ENCODE data around the gene ABLIM1. TPM values are rescaled to one million over a fixed set of nuclear protein-coding genes. Genes with fewer than 3 reads are reported as not detected.

Gene ABLIM1
- total and polyA plus RNA-seq, 4 donors = 72.1 to 103 (median 95.7) TPM

GRCh38 chr10:114559636-114560035 lies 98.4 kb downstream of the ABLIM1 start:
- H3K4me1 ChIP-seq (ENCODE audit: control insufficient read depth, insufficient read depth, low read length) = no peaks in the 10 kb centered on the region
- no peak overlapping the region for H3K4me3 ChIP-seq (ENCODE audit: low read depth, low read length)
- WGBS (ENCODE audit: insufficient coverage) = no CpG with 5 or more reads among the region's 1 CpG
- H3K27me3 ChIP-seq (ENCODE audit: control insufficient read depth, insufficient read depth, low read length) = no peaks in the 10 kb centered on the region
- peaks cover 2% of the 10 kb centered on the region for H3K9me3 ChIP-seq (ENCODE audit: control insufficient read depth, insufficient read depth, low read length)
- no peaks in the 10 kb centered on the region for H3K36me3 ChIP-seq (ENCODE audit: control insufficient read depth, insufficient read depth, low read length)
- no peak overlapping the region for H3K27ac ChIP-seq (ENCODE audit: low read depth, low read length)
- DNase-seq (ENCODE audit: low read depth in 4 of 6, low spot score in 6 of 6) = no peak

GRCh38 chr10:114557854-114558253 lies 100.2 kb downstream of the ABLIM1 start:
- no peaks in the 10 kb centered on the region for H3K27me3 ChIP-seq (ENCODE audit: control insufficient read depth, insufficient read depth, low read length)
- H3K27ac ChIP-seq (ENCODE audit: low read depth, low read length) = no peak overlapping the region
- DNase-seq (ENCODE audit: low read depth in 4 of 6, low spot score in 6 of 6) = no peak
- no peaks in the 10 kb centered on the region for H3K36me3 ChIP-seq (ENCODE audit: control insufficient read depth, insufficient read depth, low read length)
- no peaks in the 10 kb centered on the region for H3K4me1 ChIP-seq (ENCODE audit: control insufficient read depth, insufficient read depth, low read length)
- 93% methylated on average over 3 of the region's 5 CpGs for WGBS (ENCODE audit: insufficient coverage)
- no peak overlapping the region for H3K4me3 ChIP-seq (ENCODE audit: low read depth, low read length)
- peaks cover 2% of the 10 kb centered on the region for H3K9me3 ChIP-seq (ENCODE audit: control insufficient read depth, insufficient read depth, low read length)

DNA sequence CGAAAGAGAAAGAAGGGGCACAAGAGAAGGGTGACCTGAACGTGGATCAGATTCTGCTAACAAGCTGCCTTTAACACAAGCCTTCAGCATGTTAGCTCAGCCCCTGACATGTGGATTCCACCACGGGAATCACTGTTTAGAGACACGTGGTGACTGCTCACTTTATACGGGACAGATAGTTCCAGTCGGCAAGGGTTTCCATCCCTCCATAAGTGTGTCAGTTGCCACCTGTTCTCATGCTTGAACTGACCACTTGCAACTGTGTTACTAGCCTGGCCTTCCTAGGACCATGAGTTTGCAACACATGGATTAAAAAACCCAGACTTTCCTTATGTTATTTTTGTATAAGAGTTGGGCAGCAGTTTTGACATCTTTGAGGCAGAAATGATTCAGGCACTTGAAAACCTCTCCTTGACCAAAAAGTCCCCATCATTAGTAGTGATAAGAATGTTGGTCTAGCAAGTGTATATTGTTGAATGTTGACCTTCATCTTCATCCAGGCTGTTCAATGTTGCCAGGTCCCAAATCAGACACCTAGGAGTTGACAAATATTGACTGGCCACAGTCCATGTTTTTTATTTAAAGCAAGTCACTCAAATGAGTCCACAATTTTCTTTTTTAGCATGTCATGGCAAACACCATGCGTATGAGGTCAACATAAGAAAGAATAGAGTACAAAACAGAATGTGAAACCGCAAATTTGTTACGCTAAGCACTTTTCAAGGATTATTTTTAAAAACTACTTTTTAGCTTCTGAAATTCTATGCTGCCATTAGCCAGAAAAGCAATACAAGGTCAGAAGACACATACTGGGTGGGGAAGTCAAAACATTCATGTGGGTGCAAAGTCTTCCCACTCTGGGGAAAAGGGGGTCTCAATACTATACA lies 101.6 kb downstream of the ABLIM1 start:
- H3K27me3 ChIP-seq (ENCODE audit: control insufficient read depth, insufficient read depth, low read length) = no peaks in the 10 kb centered on the region
- 82% methylated on average over 5 of the region's 9 CpGs for WGBS (ENCODE audit: insufficient coverage)
- H3K27ac ChIP-seq (ENCODE audit: low read depth, low read length) = no peak overlapping the region

DNA sequence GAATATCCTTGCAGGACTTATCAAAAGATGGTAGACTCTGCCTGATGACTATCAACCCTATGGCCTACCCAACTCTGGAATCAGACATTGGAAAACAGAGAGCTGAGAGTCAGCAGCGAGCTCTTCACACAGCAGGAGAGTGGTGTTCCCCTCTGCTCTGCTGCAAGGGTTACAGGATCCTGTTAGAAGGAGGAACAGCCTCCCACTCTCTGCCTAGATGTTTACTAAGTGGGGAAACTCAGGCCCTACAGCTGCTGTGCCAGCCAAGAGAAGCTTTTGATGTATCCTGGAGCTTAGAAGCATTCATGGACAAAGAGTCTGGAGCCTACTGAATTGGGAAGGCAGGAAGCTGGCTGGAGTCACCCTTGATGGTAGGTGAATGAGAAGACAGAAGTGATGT lies 104.6 kb downstream of the ABLIM1 start:
- peaks cover 2% of the 10 kb centered on the region for H3K9me3 ChIP-seq (ENCODE audit: control insufficient read depth, insufficient read depth, low read length)
- no peak overlapping the region for H3K27ac ChIP-seq (ENCODE audit: low read depth, low read length)
- DNase-seq (ENCODE audit: low read depth in 4 of 6, low spot score in 6 of 6) = no peak
- H3K4me3 ChIP-seq (ENCODE audit: low read depth, low read length) = no peak overlapping the region
- peaks cover 4% of the 10 kb centered on the region for H3K4me1 ChIP-seq (ENCODE audit: control insufficient read depth, insufficient read depth, low read length)
- no peaks in the 10 kb centered on the region for H3K27me3 ChIP-seq (ENCODE audit: control insufficient read depth, insufficient read depth, low read length)
- WGBS (ENCODE audit: insufficient coverage) = no CpG with 5 or more reads among the region's 1 CpG
- H3K36me3 ChIP-seq (ENCODE audit: control insufficient read depth, insufficient read depth, low read length) = no peaks in the 10 kb centered on the region

More for the DNA sequence above, 101.6 kb downstream of the ABLIM1 start:
- Histone ChIP-seq H3K9me3 (ENCODE audit: control insufficient read depth, insufficient read depth, low read length) (peaks cover 2% of the 10 kb centered on the region), H3K36me3 (ENCODE audit: control insufficient read depth, insufficient read depth, low read length) (no peaks in the 10 kb centered on the region), H3K4me1 (ENCODE audit: control insufficient read depth, insufficient read depth, low read length) (no peaks in the 10 kb centered on the region), H3K4me3 (ENCODE audit: low read depth, low read length) (no peak overlapping the region)
- no peak for DNase-seq (ENCODE audit: low read depth in 4 of 6, low spot score in 6 of 6)

DNA sequence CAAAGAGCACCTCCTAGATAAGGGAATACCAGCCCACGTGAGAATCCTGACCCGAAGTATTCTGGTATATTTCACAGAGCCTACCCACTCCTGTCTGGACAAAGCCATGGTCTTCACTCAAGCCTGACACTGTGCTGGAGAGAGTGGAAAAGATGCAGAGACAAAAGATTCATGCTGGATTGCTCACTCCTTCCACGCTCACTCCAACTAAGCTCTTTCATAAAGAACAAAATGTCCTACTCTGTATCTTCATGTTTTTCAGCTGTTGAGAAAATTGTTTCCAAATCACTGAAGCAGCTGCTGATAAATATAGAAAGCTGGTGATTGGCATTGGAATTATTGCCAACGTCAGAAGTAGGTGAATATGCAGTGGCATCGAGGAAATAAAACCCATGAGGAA lies 106.0 kb downstream of the ABLIM1 start:
- Histone ChIP-seq H3K27ac (ENCODE audit: low read depth, low read length) (peak overlapping the region; percentile 84), H3K36me3 (ENCODE audit: control insufficient read depth, insufficient read depth, low read length) (no peaks in the 10 kb centered on the region), H3K4me1 (ENCODE audit: control insufficient read depth, insufficient read depth, low read length) (peaks cover 4% of the 10 kb centered on the region), H3K4me3 (ENCODE audit: low read depth, low read length) (no peak overlapping the region), H3K9me3 (ENCODE audit: control insufficient read depth, insufficient read depth, low read length) (no peaks in the 10 kb centered on the region), H3K27me3 (ENCODE audit: control insufficient read depth, insufficient read depth, low read length) (no peaks in the 10 kb centered on the region)
- no peak for DNase-seq (ENCODE audit: low read depth in 4 of 6, low spot score in 6 of 6)
- 86% methylated on average over 2 of the region's 5 CpGs for WGBS (ENCODE audit: insufficient coverage)

DNA sequence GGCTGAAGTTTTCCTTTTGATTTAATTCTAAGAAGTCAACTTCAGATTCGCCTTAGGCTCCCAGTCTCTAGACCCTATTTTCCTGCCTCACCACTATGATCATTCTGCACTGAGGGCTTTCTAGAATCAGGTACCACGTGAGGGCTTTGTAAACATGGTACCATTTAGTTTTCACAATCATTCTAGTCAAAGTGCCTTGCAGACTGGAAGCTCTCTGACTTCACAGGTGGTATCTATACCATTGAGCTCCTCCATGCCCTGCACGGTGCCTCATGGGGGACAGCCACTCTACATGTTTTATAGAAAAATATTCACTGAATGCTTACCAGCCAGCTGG lies 106.5 kb downstream of the ABLIM1 start:
- Histone ChIP-seq H3K27ac (ENCODE audit: low read depth, low read length) (peak overlapping the region; percentile 84), H3K4me1 (ENCODE audit: control insufficient read depth, insufficient read depth, low read length) (peaks cover 4% of the 10 kb centered on the region), H3K27me3 (ENCODE audit: control insufficient read depth, insufficient read depth, low read length) (no peaks in the 10 kb centered on the region), H3K4me3 (ENCODE audit: low read depth, low read length) (no peak overlapping the region), H3K9me3 (ENCODE audit: control insufficient read depth, insufficient read depth, low read length) (no peaks in the 10 kb centered on the region), H3K36me3 (ENCODE audit: control insufficient read depth, insufficient read depth, low read length) (no peaks in the 10 kb centered on the region)
- 27% methylated on average over 2 of the region's 3 CpGs for whole genome bisulfite sequencing (ENCODE audit: insufficient coverage)
- DNase-seq (ENCODE audit: low read depth in 4 of 6, low spot score in 6 of 6) = peak in 1 of 6 donors; percentile 52

DNA sequence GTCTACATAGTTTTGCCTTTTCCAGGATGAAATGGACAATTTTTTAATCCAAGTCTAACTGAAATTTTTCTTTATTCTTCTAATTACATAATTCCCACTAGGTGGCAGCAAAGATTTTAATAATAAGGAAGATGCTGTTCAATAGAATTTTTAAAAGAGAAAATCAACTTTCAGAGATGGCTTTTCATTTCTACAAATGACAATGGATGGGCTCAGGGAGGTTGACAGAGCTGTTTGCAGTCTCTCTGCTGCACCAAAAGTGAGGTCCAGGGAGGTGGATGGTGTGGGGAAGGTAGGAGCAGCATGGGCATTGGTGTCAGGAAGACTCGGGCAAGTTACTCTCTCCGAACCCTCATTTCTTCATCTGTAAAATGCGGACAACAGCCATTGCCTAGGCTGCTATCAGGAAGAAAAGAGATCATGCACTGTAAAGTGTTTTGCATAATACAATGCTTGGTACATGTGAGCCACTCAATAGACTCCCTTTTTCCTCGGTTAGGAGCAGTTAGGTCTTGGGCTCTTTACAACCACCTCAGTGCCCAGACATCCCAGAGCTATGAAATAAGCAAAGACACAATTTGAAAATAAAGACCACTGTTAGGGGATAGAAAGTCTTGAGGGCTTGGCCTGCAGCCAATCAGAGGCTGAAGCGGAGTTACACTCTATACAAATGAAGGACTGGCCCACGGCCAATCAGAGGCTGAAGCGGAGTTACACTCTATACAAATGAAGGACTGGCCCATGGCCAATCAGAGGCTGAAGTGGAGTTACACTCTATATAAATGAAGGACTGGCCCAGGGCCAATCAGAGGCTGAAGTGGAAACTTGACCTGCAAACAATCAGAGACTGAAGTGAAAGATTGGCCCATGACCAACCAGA lies 107.1 kb downstream of the ABLIM1 start:
- Histone ChIP-seq H3K4me1 (ENCODE audit: control insufficient read depth, insufficient read depth, low read length) (peaks cover 4% of the 10 kb centered on the region), H3K9me3 (ENCODE audit: control insufficient read depth, insufficient read depth, low read length) (no peaks in the 10 kb centered on the region), H3K27ac (ENCODE audit: low read depth, low read length) (peak overlapping the region; percentile 84), H3K4me3 (ENCODE audit: low read depth, low read length) (no peak overlapping the region), H3K27me3 (ENCODE audit: control insufficient read depth, insufficient read depth, low read length) (no peaks in the 10 kb centered on the region), H3K36me3 (ENCODE audit: control insufficient read depth, insufficient read depth, low read length) (peaks cover under 1% of the 10 kb centered on the region)
- peak; percentile 68 to 96 (median 86) for DNase-seq (ENCODE audit: low read depth in 4 of 6, low spot score in 6 of 6)
- 44% methylated on average over 3 of the region's 7 CpGs for WGBS (ENCODE audit: insufficient coverage)

GRCh38 chr10:114548662-114549061 lies 109.4 kb downstream of the ABLIM1 start:
- no peaks in the 10 kb centered on the region for H3K9me3 ChIP-seq (ENCODE audit: control insufficient read depth, insufficient read depth, low read length)
- H3K36me3 ChIP-seq (ENCODE audit: control insufficient read depth, insufficient read depth, low read length) = peaks cover 14% of the 10 kb centered on the region
- H3K27me3 ChIP-seq (ENCODE audit: control insufficient read depth, insufficient read depth, low read length) = no peaks in the 10 kb centered on the region

DNA sequence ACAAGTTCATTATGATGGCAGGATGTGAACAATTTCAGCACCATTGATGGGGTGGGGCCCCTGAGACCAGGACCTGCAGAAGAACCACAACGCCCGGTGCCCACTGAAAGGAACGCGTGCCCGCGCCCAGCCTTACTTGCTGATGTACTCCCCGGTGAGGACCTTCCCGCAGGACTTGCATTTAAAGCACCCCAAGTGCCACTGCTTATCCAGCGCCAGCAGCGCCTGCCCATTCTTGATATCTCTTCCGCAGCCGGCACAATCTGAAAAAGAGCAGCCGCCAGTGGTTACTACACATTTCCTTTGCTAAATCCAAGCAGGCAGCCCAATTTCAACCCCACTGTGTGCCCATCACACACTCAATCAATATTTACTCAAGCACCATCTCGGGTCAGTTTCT lies 110.6 kb downstream of the ABLIM1 start:
- Histone ChIP-seq H3K9me3 (ENCODE audit: control insufficient read depth, insufficient read depth, low read length) (no peaks in the 10 kb centered on the region), H3K27ac (ENCODE audit: low read depth, low read length) (no peak overlapping the region), H3K4me3 (ENCODE audit: low read depth, low read length) (no peak overlapping the region), H3K4me1 (ENCODE audit: control insufficient read depth, insufficient read depth, low read length) (peaks cover 4% of the 10 kb centered on the region), H3K27me3 (ENCODE audit: control insufficient read depth, insufficient read depth, low read length) (no peaks in the 10 kb centered on the region), H3K36me3 (ENCODE audit: control insufficient read depth, insufficient read depth, low read length) (peaks cover 19% of the 10 kb centered on the region)
- WGBS (ENCODE audit: insufficient coverage) = 80% methylated on average over 14 of the region's 14 CpGs
- no peak for DNase-seq (ENCODE audit: low read depth in 4 of 6, low spot score in 6 of 6)

More at GRCh38 chr10:114548662-114549061, 109.4 kb downstream of the ABLIM1 start:
- Histone ChIP-seq H3K4me3 (ENCODE audit: low read depth, low read length) (no peak overlapping the region), H3K4me1 (ENCODE audit: control insufficient read depth, insufficient read depth, low read length) (peaks cover 4% of the 10 kb centered on the region), H3K27ac (ENCODE audit: low read depth, low read length) (no peak overlapping the region)
- 55% methylated on average over 5 of the region's 5 CpGs for WGBS (ENCODE audit: insufficient coverage)
- peak in 2 of 6 donors; percentile 49 to 50 for DNase-seq (ENCODE audit: low read depth in 4 of 6, low spot score in 6 of 6)

Data from spinal cord (tissue), 10 donors.